Trophoblast cell (in vitro differentiated cells and primary cell): ENCODE data around the gene TSHZ1.

Experiments
- DNase-seq, 2 donors: peaks; one replicate each; pipeline ENCODE4 v3.0.0-alpha.2; 2016
- H2AFZ ChIP-seq: 2 replicates; pipeline ENCODE4 v1.6.1; 2013; ENCODE audit warnings: low read length, moderate library complexity, mild to moderate bottlenecking; ENCODE audit not compliant: insufficient read depth, poor library complexity
- H2AK5ac ChIP-seq: 2 replicates; pipeline ENCODE4 v1.6.1; 2013; ENCODE audit warnings: mild to moderate bottlenecking, low read length
- H2BK120ac ChIP-seq: 2 replicates; pipeline ENCODE4 v1.6.1; 2013; ENCODE audit warnings: low read length, mild to moderate bottlenecking, moderate library complexity; ENCODE audit not compliant: insufficient read depth, poor library complexity
- H2BK12ac ChIP-seq: 2 replicates; pipeline ENCODE4 v1.6.1; 2013; ENCODE audit warnings: mild to moderate bottlenecking, low read length, moderate library complexity
- H2BK5ac ChIP-seq: 2 replicates; pipeline ENCODE4 v1.6.1; 2013; ENCODE audit warnings: low read length, low read depth, moderate library complexity, mild to moderate bottlenecking; ENCODE audit not compliant: poor library complexity
- H3K14ac ChIP-seq: 2 replicates; pipeline ENCODE4 v1.6.1; 2013; ENCODE audit warnings: mild to moderate bottlenecking, low read length
- H3K18ac ChIP-seq: 2 replicates; pipeline ENCODE4 v1.6.1; 2013; ENCODE audit warnings: mild to moderate bottlenecking, low read length
- H3K23ac ChIP-seq: 2 replicates; pipeline ENCODE4 v1.6.1; 2013; ENCODE audit warnings: low read length
- H3K27ac ChIP-seq: 2 replicates; pipeline ENCODE4 v1.5.1; 2013; ENCODE audit warnings: low read depth, mild to moderate bottlenecking, inconsistent platforms, low read length, moderate library complexity
- H3K27me3 ChIP-seq: 2 replicates; pipeline ENCODE4 v1.6.1; 2013; ENCODE audit warnings: inconsistent platforms, mild to moderate bottlenecking, low read length, moderate library complexity; ENCODE audit not compliant: insufficient read depth
- H3K36me3 ChIP-seq, 2 experiments: 1 replicate in 1 of 2; 2 replicates in 1 of 2; pipeline ENCODE4 v1.6.1; 2013; ENCODE audit warnings: low read length in 2 of 2, mild to moderate bottlenecking in 2 of 2, moderate library complexity in 1 of 2; ENCODE audit not compliant: insufficient read depth in 2 of 2, control insufficient read depth in 1 of 2
- H3K4ac ChIP-seq: 2 replicates; pipeline ENCODE4 v1.6.1; 2013; ENCODE audit warnings: low read depth, mild to moderate bottlenecking, low read length, moderate library complexity
- H3K4me1 ChIP-seq, 2 experiments: 1 replicate in 1 of 2; 2 replicates in 1 of 2; pipeline ENCODE4 v1.6.1; 2013; ENCODE audit warnings: low read length in 2 of 2, mild to moderate bottlenecking in 2 of 2, moderate library complexity in 1 of 2; ENCODE audit not compliant: insufficient read depth in 2 of 2, control insufficient read depth in 1 of 2
- H3K4me2 ChIP-seq: 2 replicates; pipeline ENCODE4 v1.6.1; 2013; ENCODE audit warnings: inconsistent platforms, mild to moderate bottlenecking, low read length, moderate library complexity
- H3K4me3 ChIP-seq: 2 replicates; pipeline ENCODE4 v1.5.1; 2013; ENCODE audit warnings: mild to moderate bottlenecking, low read depth, low read length, inconsistent platforms
- H3K79me1 ChIP-seq: one replicate; pipeline ENCODE4 v1.6.1; 2013; ENCODE audit warnings: low read length
- H3K79me2 ChIP-seq: 2 replicates; pipeline ENCODE4 v1.6.1; 2013; ENCODE audit warnings: low read length, mild to moderate bottlenecking; ENCODE audit not compliant: control insufficient read depth, insufficient read depth, poor library complexity
- H3K9ac ChIP-seq: 2 replicates; pipeline ENCODE4 v1.6.1; 2013; ENCODE audit warnings: mild to moderate bottlenecking, low read length
- H3K9me3 ChIP-seq: 2 replicates; pipeline ENCODE4 v1.6.1; 2013; ENCODE audit warnings: low read depth, mild to moderate bottlenecking, control low read depth, inconsistent platforms, low read length; ENCODE audit not compliant: insufficient read depth
- H4K12ac ChIP-seq: 2 replicates; pipeline ENCODE4 v1.6.1; 2013; ENCODE audit warnings: low read depth, mild to moderate bottlenecking, low read length, moderate library complexity
- H4K8ac ChIP-seq: 2 replicates; pipeline ENCODE4 v1.6.1; 2013; ENCODE audit warnings: low read depth, mild to moderate bottlenecking, low read length, moderate library complexity
- H4K91ac ChIP-seq: one replicate; pipeline ENCODE4 v1.6.1; 2013; ENCODE audit warnings: low read depth, mild to moderate bottlenecking, low read length, moderate library complexity
- WGBS: extraction: QIAGEN DNeasy Blood & Tissue Kit; methylation state at CpG from one replicate; pipeline ENCODE4 v1.1.7; 2013; ENCODE audit warnings: missing lambda C conversion rate; ENCODE audit not compliant: insufficient read length, insufficient coverage; ENCODE audit errors: extremely low coverage; 5-methylcytosine and 5-hydroxymethylcytosine counted together

Gene TSHZ1

DNA sequence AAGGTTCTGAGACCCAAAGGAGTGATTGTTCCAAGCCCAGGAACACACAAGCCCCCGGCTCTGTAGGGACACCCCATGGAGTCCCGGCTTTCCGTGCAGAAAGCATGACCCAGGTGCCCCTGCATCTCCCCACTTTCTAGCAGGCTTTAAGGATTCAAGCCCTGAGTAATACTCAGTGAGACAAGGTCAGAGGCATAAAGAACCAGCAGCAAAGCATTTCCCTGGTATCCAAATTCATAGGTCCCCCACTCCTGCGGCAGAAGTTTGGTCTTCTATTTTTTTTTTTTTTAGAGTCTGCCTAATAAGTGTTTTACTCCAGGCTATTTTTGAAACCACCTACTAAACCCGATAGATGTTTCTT lies 16.3 kb downstream of the TSHZ1 start:
- H3K4ac ChIP-seq, result no peak overlapping the region
- no peak overlapping the region for H2AFZ ChIP-seq
- no peaks in the 10 kb centered on the region for H3K9me3 ChIP-seq
- H2BK12ac ChIP-seq, result no peak overlapping the region
- H2BK5ac ChIP-seq, result no peak overlapping the region
- no peak for DNase-seq
- no peak overlapping the region for H2AK5ac ChIP-seq
- no peaks in the 10 kb centered on the region for H3K79me1 ChIP-seq
- H4K12ac ChIP-seq, result no peak overlapping the region
- H4K91ac ChIP-seq, result no peak overlapping the region
- no peaks in the 10 kb centered on the region for H3K27me3 ChIP-seq
- H3K18ac ChIP-seq, result no peak overlapping the region
- no peak overlapping the region for H2BK120ac ChIP-seq
- no peaks in the 10 kb centered on the region for H3K79me2 ChIP-seq
- no peaks in the 10 kb centered on the region for H3K36me3 ChIP-seq
- H4K8ac ChIP-seq, result no peak overlapping the region
- peaks cover 0 to 4% of the 10 kb centered on the region in 2 experiments for H3K4me1 ChIP-seq
- H3K9ac ChIP-seq, result no peak overlapping the region
- no peak overlapping the region for H3K14ac ChIP-seq
- H3K4me2 ChIP-seq, result no peak overlapping the region
- H3K23ac ChIP-seq, result no peak overlapping the region
- H3K4me3 ChIP-seq, result no peak overlapping the region
- no CpG with 5 or more reads among the region's 5 CpGs for WGBS
- no peak overlapping the region for H3K27ac ChIP-seq

DNA sequence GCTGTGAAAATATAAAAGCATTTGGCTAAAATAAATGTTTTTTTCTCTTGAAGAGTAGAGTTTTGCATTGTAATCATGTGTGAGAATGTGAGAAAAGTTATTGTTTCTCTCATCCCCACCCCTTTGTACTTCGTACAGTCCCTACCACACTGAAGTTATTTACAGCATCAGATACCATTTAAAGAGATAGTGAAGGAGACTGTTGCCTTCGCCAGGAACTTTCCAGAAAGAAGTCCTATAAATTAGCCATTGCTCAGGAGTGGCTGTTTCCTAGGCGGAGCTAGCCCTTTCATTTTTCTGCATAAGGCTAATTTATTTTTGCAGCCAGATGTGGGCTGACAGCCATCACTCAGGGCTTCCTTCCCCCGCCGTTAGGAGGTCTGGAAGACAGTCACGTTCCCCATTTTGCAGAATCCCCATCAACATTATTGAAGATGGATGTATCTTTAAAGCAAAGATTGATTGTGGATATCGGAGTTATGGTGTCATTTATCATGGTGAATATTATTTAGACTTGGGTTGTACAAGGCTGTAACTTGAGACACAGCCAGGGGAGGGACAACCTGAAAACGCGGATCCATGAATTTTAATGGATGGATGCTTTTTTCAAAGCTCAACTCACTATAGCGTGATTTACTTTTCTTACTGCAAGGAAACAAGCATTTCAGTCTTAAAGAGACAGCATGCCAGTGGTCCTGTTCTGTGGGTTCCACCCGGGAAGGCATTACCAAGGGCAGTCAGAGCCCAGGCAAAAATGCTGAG lies 17.1 kb downstream of the TSHZ1 start:
- Histone ChIP-seq H2BK5ac (no peak overlapping the region), H3K23ac (no peak overlapping the region), H3K14ac (no peak overlapping the region), H4K8ac (no peak overlapping the region), H3K4me3 (no peak overlapping the region), H3K27ac (no peak overlapping the region), H2BK120ac (no peak overlapping the region), H2BK12ac (no peak overlapping the region), H3K27me3 (no peaks in the 10 kb centered on the region), H4K91ac (no peak overlapping the region), H3K4me1 (peaks cover 0 to 4% of the 10 kb centered on the region in 2 experiments), H3K36me3 (no peaks in the 10 kb centered on the region), H3K18ac (no peak overlapping the region), H4K12ac (no peak overlapping the region), H3K9ac (no peak overlapping the region), H2AFZ (no peak overlapping the region), H3K79me1 (no peaks in the 10 kb centered on the region), H2AK5ac (no peak overlapping the region), H3K4me2 (no peak overlapping the region), H3K9me3 (no peaks in the 10 kb centered on the region), H3K4ac (no peak overlapping the region), H3K79me2 (no peaks in the 10 kb centered on the region)
- no peak for DNase-seq
- WGBS, result no CpG with 5 or more reads among the region's 11 CpGs

DNA sequence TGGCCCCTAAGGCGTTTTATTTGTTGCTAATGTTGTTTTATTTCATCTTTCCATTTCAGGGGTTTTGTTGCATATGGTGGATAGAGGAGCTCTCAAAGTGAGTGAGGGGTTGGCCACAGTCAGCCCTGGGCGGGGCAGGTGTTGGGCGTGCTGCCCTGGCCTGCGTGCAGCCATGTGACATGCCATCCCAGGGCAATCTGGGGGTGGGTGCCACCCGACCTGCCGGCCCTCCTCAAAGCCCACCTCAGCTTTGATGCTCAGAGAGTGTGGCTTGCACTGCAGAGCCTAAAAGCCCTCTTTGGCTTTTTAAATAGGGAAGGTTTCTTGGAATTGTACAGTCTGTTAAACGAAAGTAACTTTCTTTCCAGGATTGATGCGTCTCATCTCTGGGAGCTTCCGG lies 18.4 kb downstream of the TSHZ1 start:
- Histone ChIP-seq H3K9me3 (no peaks in the 10 kb centered on the region), H3K18ac (no peak overlapping the region), H2BK120ac (no peak overlapping the region), H3K9ac (no peak overlapping the region), H3K4ac (no peak overlapping the region), H3K27ac (no peak overlapping the region), H3K27me3 (no peaks in the 10 kb centered on the region), H4K12ac (no peak overlapping the region), H3K79me1 (no peaks in the 10 kb centered on the region), H3K4me3 (no peak overlapping the region), H3K4me2 (no peak overlapping the region), H3K4me1 (peaks cover 0 to 4% of the 10 kb centered on the region in 2 experiments), H3K79me2 (no peaks in the 10 kb centered on the region), H2BK5ac (no peak overlapping the region), H3K23ac (no peak overlapping the region), H2AFZ (no peak overlapping the region), H4K8ac (no peak overlapping the region), H2AK5ac (no peak overlapping the region), H3K14ac (no peak overlapping the region), H2BK12ac (no peak overlapping the region), H3K36me3 (no peaks in the 10 kb centered on the region), H4K91ac (no peak overlapping the region)
- DNase-seq, result no peak
- no CpG with 5 or more reads among the region's 9 CpGs for WGBS

DNA sequence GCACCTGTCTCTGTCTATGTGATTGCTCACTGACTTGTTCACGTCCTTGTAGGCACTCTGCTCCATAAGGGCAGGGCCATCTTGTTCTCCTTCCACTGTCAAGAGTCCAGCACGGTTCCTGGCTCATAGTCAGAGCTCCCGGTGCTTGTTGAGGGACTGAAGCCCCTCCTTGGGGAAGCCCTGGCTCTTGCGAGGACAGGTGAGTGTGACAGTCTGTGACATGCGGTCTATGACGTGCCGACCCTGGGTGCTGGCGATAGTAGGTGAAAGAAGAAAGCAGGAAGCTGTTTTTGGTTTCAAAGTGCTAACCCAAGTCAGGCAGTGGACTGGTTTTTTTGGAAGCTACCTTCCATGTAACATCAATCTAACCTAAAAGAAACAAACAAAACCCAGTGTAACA lies 18.8 kb downstream of the TSHZ1 start:
- no peaks in the 10 kb centered on the region for H3K36me3 ChIP-seq
- H2AK5ac ChIP-seq, result no peak overlapping the region
- H3K14ac ChIP-seq, result no peak overlapping the region
- H3K9ac ChIP-seq, result no peak overlapping the region
- H3K18ac ChIP-seq, result no peak overlapping the region
- no peak overlapping the region for H2AFZ ChIP-seq
- no peak overlapping the region for H3K23ac ChIP-seq
- no peaks in the 10 kb centered on the region for H3K27me3 ChIP-seq
- H2BK12ac ChIP-seq, result no peak overlapping the region
- H3K4me1 ChIP-seq, result peaks cover 0 to 4% of the 10 kb centered on the region in 2 experiments
- no peak overlapping the region for H2BK120ac ChIP-seq
- no peak overlapping the region for H3K4me2 ChIP-seq
- H3K27ac ChIP-seq, result no peak overlapping the region
- no peak overlapping the region for H2BK5ac ChIP-seq
- DNase-seq, result no peak
- H3K79me2 ChIP-seq, result no peaks in the 10 kb centered on the region
- no peak overlapping the region for H4K91ac ChIP-seq
- no peak overlapping the region for H4K8ac ChIP-seq
- H3K4me3 ChIP-seq, result no peak overlapping the region
- WGBS, result no CpG with 5 or more reads among the region's 8 CpGs
- H3K9me3 ChIP-seq, result no peaks in the 10 kb centered on the region
- H4K12ac ChIP-seq, result no peak overlapping the region
- H3K79me1 ChIP-seq, result no peaks in the 10 kb centered on the region
- no peak overlapping the region for H3K4ac ChIP-seq
